ENCODE results near the gene DNAJC27.
A peak's percentile ranks its signal among the peaks of the same experiment; 100 is the strongest.
"Not testable (repeated sequence)": the region's sequence is repeated elsewhere in the genome, so short reads cannot be mapped to it uniquely, and the experiment has no call there.

DNAJC27 gene

GRCh38 chr2:24971536-24972314 lies at the start of gene DNAJC27:
TSS of gene DNAJC27 (minus strand) at chr2:24971955. CDS start at chr2:24971904, 51 bp downstream.
- DNase-seq = peak; percentile 99

GRCh38 chr2:25018681-25019080 lies 46.9 kb upstream of the DNAJC27 start:
- no peak for DNase-seq

- no peak for DNase-seq
Observed at GRCh38 chr2:25014631-25015030, 42.9 kb upstream of the DNAJC27 start.

GRCh38 chr2:25011342-25011741 lies 39.6 kb upstream of the DNAJC27 start:
- DNase-seq = not testable (repeated sequence)

- DNase-seq = no peak
Observed at GRCh38 chr2:25009954-25010353, 38.2 kb upstream of the DNAJC27 start.

GRCh38 chr2:25002066-25002465 lies 30.3 kb upstream of the DNAJC27 start:
- DNase-seq = no peak

- DNase-seq = no peak
Observed at GRCh38 chr2:25001325-25001637, 29.5 kb upstream of the DNAJC27 start.

GRCh38 chr2:25000503-25001324 lies 29.0 kb upstream of the DNAJC27 start:
- no peak for DNase-seq

GRCh38 chr2:25000036-25000435 lies 28.3 kb upstream of the DNAJC27 start:
- no peak for DNase-seq

GRCh38 chr2:24999097-24999496 lies 27.3 kb upstream of the DNAJC27 start:
- not testable (repeated sequence) for DNase-seq

- DNase-seq = no peak
Observed at GRCh38 chr2:24994146-24994724, 22.5 kb upstream of the DNAJC27 start.

GRCh38 chr2:24993406-24994145 lies 21.8 kb upstream of the DNAJC27 start:
- DNase-seq = no peak

- no peak for DNase-seq
Observed at GRCh38 chr2:24986372-24986771, 14.6 kb upstream of the DNAJC27 start.

- DNase-seq = no peak
Observed at GRCh38 chr2:24985511-24985910, 13.8 kb upstream of the DNAJC27 start.

- DNase-seq = no peak
Observed at GRCh38 chr2:24984912-24985311, 13.2 kb upstream of the DNAJC27 start.

GRCh38 chr2:24981411-24982136 lies 9.8 kb upstream of the DNAJC27 start:
- no peak for DNase-seq

- DNase-seq = no peak
Observed at GRCh38 chr2:24978661-24979060, 6.9 kb upstream of the DNAJC27 start.

GRCh38 chr2:24977631-24978030 lies 5.9 kb upstream of the DNAJC27 start:
- DNase-seq = no peak

- no peak for DNase-seq
Observed at GRCh38 chr2:24973812-24974211, 2.1 kb upstream of the DNAJC27 start.

GRCh38 chr2:24972315-24972961 lies 683 bp upstream of the DNAJC27 start:
- peak; percentile 75 for DNase-seq

GRCh38 chr2:24971286-24971535 lies 544 bp downstream of the DNAJC27 start:
- DNase-seq = no peak
